GM12801 (cell line): ENCODE data around the gene FBXL4.

Experiments
- TF ChIP-seq, protein P1 (sequence below): IDR thresholded peaks from one replicate; pipeline ENCODE4 v1.5.1; 2011; ENCODE audit warnings: control low read depth; ENCODE audit not compliant: insufficient read length; ENCODE audit errors: extremely low read depth

FBXL4 gene

DNA sequence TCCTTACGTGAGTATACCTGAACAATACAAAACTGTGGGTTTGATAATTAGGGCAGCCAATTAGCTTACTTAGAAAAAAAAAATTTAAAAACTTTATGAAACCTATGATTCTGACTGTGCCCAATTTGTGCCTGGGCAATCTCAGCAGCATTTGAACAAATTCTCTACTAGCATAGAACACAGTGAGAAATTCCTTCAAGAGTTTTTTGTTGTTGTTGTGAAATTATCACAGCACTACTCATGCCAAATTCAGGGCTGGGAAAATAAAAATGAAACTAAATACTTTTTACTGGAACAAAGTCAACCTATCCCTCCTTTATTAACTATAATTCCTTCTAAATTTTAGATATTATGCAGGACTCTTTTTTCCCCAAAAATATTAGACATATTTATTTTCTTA lies 70.5 kb downstream of the FBXL4 start:
- TF ChIP-seq, protein P1, sequence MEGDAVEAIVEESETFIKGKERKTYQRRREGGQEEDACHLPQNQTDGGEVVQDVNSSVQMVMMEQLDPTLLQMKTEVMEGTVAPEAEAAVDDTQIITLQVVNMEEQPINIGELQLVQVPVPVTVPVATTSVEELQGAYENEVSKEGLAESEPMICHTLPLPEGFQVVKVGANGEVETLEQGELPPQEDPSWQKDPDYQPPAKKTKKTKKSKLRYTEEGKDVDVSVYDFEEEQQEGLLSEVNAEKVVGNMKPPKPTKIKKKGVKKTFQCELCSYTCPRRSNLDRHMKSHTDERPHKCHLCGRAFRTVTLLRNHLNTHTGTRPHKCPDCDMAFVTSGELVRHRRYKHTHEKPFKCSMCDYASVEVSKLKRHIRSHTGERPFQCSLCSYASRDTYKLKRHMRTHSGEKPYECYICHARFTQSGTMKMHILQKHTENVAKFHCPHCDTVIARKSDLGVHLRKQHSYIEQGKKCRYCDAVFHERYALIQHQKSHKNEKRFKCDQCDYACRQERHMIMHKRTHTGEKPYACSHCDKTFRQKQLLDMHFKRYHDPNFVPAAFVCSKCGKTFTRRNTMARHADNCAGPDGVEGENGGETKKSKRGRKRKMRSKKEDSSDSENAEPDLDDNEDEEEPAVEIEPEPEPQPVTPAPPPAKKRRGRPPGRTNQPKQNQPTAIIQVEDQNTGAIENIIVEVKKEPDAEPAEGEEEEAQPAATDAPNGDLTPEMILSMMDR, result no peak

DNA sequence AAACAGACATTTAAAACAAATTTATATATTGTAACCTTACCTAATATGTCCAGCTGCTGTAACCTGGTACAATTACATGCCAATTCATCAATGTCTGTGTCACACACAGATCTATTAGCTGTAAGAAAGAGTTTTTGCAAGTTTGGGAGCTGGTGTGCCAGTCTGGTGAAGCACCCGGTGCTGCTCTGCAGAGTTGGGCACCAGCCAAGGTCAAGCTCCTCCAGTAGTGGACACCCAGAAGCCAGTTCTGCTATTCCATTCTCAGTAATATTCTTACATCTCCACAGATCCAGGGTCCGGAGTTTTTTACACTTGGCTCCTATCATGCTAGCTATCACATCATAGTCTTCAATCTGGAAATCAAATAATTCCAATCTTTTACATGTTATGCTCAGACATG lies 72.4 kb downstream of the FBXL4 start:
- TF ChIP-seq, protein P1, result no peak

DNA sequence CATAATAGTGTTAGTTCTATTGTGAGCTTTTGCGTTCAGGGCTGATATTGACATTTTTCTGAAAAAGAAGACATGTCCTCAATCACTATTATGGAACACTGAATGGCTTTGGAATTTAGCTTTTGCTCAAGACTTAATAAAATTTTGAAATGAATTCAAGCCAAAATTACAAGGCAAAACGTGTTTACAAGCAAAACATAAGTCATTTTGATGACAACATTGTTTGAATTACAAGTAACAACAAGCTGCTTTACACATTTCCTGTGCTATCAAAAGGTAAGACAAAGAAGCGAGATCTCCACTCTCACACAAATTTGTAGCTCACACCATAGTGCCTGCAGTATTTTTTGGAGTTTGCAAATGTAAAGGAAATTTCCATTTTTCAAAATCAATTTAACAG lies 75.9 kb downstream of the FBXL4 start:
- TF ChIP-seq, protein P1, result no peak

DNA sequence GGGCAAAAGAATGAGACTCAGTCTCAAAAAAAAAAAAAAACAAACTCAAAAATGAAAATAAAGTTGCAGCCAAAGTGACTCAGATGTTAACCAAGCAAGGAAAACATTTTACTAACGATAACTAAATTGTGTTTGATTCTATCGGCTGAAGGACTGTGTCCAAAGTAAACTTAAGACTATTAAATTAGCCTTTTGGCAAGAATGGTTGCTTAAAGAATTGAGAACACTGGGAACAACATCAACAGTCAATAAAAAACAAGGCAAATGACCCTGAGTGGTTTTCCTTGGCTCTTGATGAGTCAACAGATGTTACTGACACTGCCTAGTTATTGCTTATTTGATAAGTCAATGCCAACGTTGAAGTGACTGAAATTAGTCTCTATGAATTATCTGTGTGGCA lies 76.7 kb downstream of the FBXL4 start:
- TF ChIP-seq, protein P1, result no peak

DNA sequence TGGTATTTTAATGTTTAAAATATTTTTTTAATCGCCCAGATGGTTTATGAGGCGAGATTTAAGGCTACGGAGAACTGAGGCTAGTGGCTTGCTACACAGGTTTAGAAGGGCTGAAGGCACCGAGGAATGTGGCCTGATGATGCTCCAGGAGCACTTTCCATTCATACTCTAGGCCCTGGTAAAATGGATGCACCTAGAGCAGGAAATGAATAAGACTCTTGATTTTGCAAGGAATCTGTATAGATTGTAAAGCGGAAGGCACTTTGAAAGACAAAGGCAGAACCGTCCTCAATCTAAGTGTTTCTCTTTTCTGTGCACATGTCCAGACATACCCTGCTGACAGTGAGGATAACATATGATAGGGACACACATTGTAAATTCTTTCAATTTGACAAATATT lies 83.2 kb downstream of the FBXL4 start:
- TF ChIP-seq, protein P1, result no peak

DNA sequence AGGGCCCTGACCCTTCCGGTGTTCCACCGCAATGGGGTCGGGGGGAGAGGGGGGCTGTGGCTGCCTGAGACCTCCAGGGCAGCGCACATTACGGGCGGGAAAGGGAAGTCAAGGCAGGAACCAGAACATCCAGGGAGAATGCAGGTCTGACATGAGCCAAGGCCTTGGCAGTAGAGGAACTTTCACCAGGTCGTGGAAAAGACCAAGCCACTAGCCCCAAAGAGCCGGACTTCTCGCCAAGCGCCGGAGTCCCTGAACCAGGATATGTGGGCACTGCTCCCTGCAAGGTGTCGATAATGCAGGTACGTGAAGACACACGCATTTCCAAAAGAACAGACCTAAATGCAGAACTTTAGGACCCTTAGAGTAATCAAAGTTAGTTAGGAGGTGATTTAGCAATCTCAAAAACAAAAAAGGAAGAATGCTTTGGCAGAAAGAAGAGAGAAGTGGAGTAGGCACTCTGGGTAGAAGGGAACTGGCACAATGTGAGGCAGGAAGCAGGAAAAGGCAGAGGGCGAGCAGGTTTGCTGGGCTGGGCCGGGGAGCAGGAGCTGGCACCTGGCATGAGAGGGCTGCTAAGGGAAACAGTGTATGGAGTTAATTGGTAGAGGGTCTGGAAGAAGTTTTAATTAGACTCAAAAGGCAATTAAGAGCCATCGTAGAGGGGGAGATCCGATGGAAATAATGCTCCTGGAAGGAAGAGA lies 99.1 kb downstream of the FBXL4 start:
- TF ChIP-seq, protein P1, result no peak

DNA sequence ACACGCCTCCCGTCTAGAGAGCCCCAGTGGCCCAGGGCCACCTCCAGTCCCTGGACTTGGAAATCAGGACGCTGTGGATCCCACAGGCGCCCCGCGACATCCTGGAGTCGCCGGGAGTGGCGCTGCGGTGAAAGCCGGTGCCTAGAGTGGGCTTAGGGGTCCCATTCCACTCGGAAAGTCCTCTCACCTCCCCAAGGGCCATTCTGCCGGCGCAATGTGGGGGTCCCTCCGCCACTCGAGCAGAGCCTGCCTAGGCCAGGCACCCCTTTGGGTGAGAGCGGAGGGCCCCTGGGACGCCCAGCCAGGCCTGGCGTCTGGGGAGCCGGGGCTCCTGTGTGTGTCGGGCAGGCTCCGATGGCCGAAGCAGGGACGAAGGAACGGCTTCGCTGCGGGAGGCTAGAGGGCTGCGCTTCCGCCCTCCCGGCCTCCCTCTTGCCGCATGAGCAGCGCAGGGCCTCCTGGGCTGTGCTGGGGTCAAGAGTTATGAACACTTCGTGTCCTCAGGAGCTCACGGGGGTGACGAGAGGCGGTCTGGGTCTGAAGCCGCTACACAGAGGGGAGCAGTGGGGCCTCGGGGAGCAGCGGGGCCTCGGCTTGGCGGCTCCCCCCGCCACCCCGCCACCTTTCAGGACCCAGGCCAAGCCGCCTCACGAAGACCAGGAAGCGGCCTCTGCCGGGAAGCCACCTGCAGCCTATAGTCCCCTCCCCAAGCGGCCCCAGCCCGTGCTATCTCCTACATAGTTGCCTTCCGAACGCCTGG lies 99.8 kb downstream of the FBXL4 start:
- TF ChIP-seq, protein P1, result no peak
